ENCODE results near the gene CD55. TPM values are rescaled to one million over a fixed set of nuclear protein-coding genes. Genes with fewer than 3 reads are reported as not detected.

Gene CD55, protein sequence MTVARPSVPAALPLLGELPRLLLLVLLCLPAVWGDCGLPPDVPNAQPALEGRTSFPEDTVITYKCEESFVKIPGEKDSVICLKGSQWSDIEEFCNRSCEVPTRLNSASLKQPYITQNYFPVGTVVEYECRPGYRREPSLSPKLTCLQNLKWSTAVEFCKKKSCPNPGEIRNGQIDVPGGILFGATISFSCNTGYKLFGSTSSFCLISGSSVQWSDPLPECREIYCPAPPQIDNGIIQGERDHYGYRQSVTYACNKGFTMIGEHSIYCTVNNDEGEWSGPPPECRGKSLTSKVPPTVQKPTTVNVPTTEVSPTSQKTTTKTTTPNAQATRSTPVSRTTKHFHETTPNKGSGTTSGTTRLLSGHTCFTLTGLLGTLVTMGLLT
- total RNA-seq, result 56.0 and 108 TPM in 2 replicates

DNA sequence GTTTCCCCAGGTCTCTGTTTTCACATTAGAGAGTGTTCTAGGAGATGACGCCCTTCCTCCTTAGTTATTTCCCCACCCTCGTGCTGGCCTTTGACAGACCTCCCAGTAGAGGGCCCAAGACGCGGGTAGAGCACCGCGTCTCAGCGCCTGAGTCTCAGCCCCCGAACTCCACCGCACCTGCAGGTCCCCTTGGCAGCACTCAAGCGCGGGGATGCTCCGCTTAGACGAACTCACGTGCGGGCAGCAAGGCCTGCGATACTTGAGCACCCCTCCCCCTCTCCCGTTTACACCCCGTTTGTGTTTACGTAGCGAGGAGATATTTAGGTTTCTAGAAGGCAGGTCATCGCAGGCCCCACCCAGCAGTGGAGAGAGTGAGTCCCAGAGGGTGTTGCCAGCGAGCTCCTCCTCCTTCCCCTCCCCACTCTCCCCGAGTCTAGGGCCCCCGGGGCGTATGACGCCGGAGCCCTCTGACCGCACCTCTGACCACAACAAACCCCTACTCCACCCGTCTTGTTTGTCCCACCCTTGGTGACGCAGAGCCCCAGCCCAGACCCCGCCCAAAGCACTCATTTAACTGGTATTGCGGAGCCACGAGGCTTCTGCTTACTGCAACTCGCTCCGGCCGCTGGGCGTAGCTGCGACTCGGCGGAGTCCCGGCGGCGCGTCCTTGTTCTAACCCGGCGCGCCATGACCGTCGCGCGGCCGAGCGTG is at the start of gene CD55:
Gene CD55 (plus strand): TSS at position 600 of the 711 bp plus-strand sequence. CDS start 88 bp downstream, at position 688.

Other genes starting within 250 kb of the CD55 start
- gene C4BPB, start 232.8 kb upstream of the CD55 start, total RNA-seq, result not detected in 2 replicates
- not detected in 2 replicates for gene C4BPA, start 217.4 kb upstream of the CD55 start, total RNA-seq
- gene CR2, start 132.7 kb downstream of the CD55 start, total RNA-seq, result not detected in 2 replicates
- gene CR1, start 174.5 kb downstream of the CD55 start, total RNA-seq, result not detected in 2 replicates